IPS-18a (cell line): ENCODE data around the gene SERGEF.

Source experiments
- H3K27ac ChIP-seq: one replicate; pipeline ENCODE4 v1.5.1; 2013; ENCODE audit warnings: low read length
- H3K27me3 ChIP-seq: one replicate; pipeline ENCODE4 v1.6.1; 2013; ENCODE audit warnings: mild to moderate bottlenecking, low read length; ENCODE audit not compliant: control insufficient read depth, insufficient read depth
- H3K36me3 ChIP-seq: one replicate; pipeline ENCODE4 v1.6.1; 2013; ENCODE audit warnings: low read depth, low read length; ENCODE audit not compliant: control insufficient read depth
- H3K4me1 ChIP-seq: one replicate; pipeline ENCODE4 v1.6.1; 2013; ENCODE audit warnings: low read depth, low read length; ENCODE audit not compliant: control insufficient read depth
- H3K4me3 ChIP-seq: one replicate; pipeline ENCODE4 v1.5.1; 2013; ENCODE audit warnings: low read length
- H3K9ac ChIP-seq: one replicate; pipeline ENCODE4 v1.6.1; 2013; ENCODE audit warnings: mild to moderate bottlenecking, low read length, moderate library complexity
- H3K9me3 ChIP-seq: one replicate; pipeline ENCODE4 v1.6.1; 2013; ENCODE audit warnings: low read depth, low read length; ENCODE audit not compliant: control insufficient read depth

SERGEF gene

DNA sequence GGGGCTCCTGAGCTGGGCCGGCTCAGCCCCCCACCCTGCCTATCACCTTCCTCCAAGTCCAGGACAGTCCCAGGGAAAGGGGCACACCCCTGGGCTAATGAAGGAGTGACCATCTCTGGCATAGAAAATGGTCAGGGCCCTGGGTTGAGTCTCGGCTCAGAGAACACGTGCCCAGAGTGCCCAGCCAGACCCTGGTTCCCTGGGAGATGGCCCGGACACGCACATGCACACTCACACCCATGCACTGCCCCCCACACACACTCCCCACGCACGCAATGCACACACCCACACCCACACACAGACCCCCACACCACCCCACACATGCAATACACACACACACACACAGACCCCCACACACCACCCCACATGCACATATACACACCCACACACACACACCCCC is 249.6 kb downstream of the SERGEF start:
- H3K36me3 ChIP-seq: no peaks in the 10 kb centered on the region
- no peak overlapping the region for H3K4me3 ChIP-seq
- H3K4me1 ChIP-seq: no peaks in the 10 kb centered on the region
- no peaks in the 10 kb centered on the region for H3K9me3 ChIP-seq
- H3K9ac ChIP-seq: no peak overlapping the region
- no peaks in the 10 kb centered on the region for H3K27me3 ChIP-seq
- no peak overlapping the region for H3K27ac ChIP-seq

DNA sequence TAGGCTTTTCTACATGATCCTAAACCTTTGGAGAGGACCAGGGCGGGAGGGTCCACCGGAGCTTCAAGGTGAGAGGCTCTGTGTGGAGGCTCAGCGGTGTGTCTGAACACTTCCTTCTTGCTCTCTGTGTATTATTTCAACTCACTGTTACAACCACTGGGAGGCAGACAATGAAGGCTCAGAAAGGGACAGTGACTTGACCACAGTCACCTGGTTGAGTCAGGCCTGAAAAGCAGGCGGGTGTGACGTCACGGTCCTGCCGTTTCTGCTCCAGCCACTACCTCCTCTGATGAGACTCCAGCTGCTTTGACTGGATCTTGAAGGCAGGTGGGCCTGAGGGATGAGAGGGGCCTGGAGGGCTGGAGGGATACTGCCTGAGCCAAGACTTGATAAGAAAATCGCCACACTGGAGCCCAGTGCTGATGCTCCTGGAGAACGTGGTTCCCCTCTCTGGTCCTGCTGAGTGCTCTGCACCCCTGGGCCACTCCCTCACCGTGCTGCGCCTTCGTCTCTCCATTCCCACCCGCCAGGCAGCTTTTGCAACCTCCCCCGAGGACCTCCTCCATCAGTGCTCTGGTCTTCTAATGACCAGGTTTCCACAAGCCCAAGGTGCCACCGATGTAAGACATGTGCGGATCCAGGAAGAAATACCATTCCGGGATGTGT is 250.4 kb downstream of the SERGEF start:
- Histone ChIP-seq H3K9me3 (no peaks in the 10 kb centered on the region), H3K4me3 (no peak overlapping the region), H3K4me1 (no peaks in the 10 kb centered on the region), H3K36me3 (no peaks in the 10 kb centered on the region), H3K27me3 (no peaks in the 10 kb centered on the region), H3K9ac (no peak overlapping the region), H3K27ac (no peak overlapping the region)

- Histone ChIP-seq H3K9me3 (no peaks in the 10 kb centered on the region), H3K4me1 (no peaks in the 10 kb centered on the region), H3K27me3 (no peaks in the 10 kb centered on the region), H3K27ac (no peak overlapping the region), H3K4me3 (no peak overlapping the region), H3K36me3 (no peaks in the 10 kb centered on the region), H3K9ac (no peak overlapping the region)
Observed at GRCh38 chr11:17760102-17761029, 252.5 kb downstream of the SERGEF start.

GRCh38 chr11:17755891-17756290 is 257.0 kb downstream of the SERGEF start:
- Histone ChIP-seq H3K27ac (no peak overlapping the region), H3K4me3 (no peak overlapping the region), H3K9ac (no peak overlapping the region), H3K27me3 (no peaks in the 10 kb centered on the region), H3K36me3 (no peaks in the 10 kb centered on the region), H3K4me1 (no peaks in the 10 kb centered on the region), H3K9me3 (no peaks in the 10 kb centered on the region)

DNA sequence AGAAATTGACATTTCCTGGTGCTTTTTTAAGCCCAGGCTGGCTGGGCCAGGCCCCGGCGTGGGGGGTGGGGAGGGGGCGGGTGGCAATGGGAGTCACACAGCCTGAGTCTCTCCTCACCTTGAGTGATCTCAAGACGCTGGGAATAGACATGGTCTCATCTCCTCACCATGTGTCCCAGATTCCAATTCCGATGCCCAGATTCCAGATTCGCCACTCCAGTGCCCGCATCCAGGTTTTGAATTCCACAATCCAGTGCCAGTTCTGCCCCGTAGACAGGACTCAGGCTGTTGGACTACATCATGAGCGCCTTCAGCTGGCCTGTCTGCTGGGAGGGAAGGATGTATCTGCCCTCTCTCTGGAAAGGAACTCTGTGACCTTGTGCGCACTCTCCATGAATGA is 259.2 kb downstream of the SERGEF start:
- Histone ChIP-seq H3K9ac (no peak overlapping the region), H3K27me3 (no peaks in the 10 kb centered on the region)

DNA sequence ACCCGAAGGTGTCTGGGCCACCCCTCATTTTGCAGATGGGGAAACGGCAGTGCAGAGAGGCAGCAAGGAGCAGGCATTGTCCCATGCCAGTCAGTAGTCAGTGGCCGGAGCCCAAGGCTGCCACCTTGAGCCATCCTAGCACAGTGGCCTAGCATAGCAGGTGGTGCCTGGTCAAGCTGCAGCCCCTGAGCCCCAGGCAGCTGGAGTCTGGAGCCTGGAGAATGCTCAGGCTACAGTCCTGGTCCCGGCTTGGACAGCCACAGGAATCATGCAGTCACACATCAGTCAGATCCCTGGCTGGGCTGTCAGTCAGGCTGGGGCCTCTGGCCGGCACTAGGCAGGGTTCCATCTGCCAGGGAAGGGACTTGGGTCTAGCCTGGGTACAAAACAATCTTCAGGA is 259.7 kb downstream of the SERGEF start:
- H3K4me3 ChIP-seq: no peak overlapping the region
- no peaks in the 10 kb centered on the region for H3K4me1 ChIP-seq
- H3K27me3 ChIP-seq: no peaks in the 10 kb centered on the region
- H3K27ac ChIP-seq: no peak overlapping the region
- H3K9ac ChIP-seq: no peak overlapping the region
- no peaks in the 10 kb centered on the region for H3K9me3 ChIP-seq
- H3K36me3 ChIP-seq: no peaks in the 10 kb centered on the region

More for the DNA sequence above, 259.2 kb downstream of the SERGEF start:
- no peaks in the 10 kb centered on the region for H3K4me1 ChIP-seq
- no peaks in the 10 kb centered on the region for H3K36me3 ChIP-seq
- H3K27ac ChIP-seq: no peak overlapping the region
- no peak overlapping the region for H3K4me3 ChIP-seq
- no peaks in the 10 kb centered on the region for H3K9me3 ChIP-seq

DNA sequence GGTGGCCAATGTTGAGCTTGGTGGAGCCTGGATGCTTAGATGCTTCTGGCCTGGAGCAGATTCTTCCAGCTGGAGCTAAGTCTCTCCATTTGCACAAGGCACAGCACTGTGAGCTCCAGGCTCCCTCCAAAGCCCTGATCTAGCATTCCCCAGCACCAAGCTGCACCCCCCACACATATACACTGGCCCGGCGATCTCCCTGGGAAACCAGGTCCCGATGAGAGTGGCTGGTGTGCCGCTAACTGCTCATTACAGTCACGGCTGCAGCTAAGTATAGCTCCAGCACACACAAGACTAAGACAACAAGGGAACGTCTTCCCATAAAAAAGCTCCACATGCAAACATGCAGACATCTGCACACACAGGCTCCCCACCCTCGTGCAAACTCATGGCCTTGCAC is 260.7 kb downstream of the SERGEF start:
- no peaks in the 10 kb centered on the region for H3K9me3 ChIP-seq
- H3K27me3 ChIP-seq: no peaks in the 10 kb centered on the region
- no peak overlapping the region for H3K27ac ChIP-seq
- H3K4me1 ChIP-seq: no peaks in the 10 kb centered on the region
- no peaks in the 10 kb centered on the region for H3K36me3 ChIP-seq
- H3K4me3 ChIP-seq: no peak overlapping the region
- no peak overlapping the region for H3K9ac ChIP-seq

- Histone ChIP-seq H3K36me3 (no peaks in the 10 kb centered on the region), H3K9ac (no peak overlapping the region), H3K27me3 (no peaks in the 10 kb centered on the region)
Observed at GRCh38 chr11:17751558-17751957, 261.3 kb downstream of the SERGEF start.

DNA sequence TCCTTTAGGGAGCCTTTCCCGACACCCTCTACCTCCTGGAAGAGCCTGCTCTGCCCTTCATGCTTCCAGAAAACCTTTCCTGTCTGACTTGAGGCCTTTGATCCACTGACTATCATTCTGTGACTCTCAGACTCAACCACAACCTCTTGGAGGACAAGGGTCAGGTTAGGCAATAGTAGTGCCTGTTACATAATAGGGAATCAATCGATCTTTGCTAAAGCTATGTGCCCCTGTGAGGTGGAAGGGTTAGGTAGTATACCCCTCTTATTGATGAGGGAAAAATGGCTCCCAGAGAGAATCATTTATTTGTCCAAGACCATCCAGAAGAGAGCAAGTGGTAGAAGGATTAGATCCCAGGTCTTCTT is 262.1 kb downstream of the SERGEF start:
- no peaks in the 10 kb centered on the region for H3K36me3 ChIP-seq
- no peaks in the 10 kb centered on the region for H3K4me1 ChIP-seq
- no peaks in the 10 kb centered on the region for H3K9me3 ChIP-seq

More at GRCh38 chr11:17751558-17751957, 261.3 kb downstream of the SERGEF start:
- no peak overlapping the region for H3K4me3 ChIP-seq
- H3K4me1 ChIP-seq: no peaks in the 10 kb centered on the region
- no peak overlapping the region for H3K27ac ChIP-seq
- no peaks in the 10 kb centered on the region for H3K9me3 ChIP-seq

GRCh38 chr11:17750013-17750800 is 262.6 kb downstream of the SERGEF start:
- Histone ChIP-seq H3K4me3 (no peak overlapping the region), H3K4me1 (no peaks in the 10 kb centered on the region), H3K9me3 (no peaks in the 10 kb centered on the region), H3K27ac (no peak overlapping the region), H3K36me3 (no peaks in the 10 kb centered on the region), H3K27me3 (no peaks in the 10 kb centered on the region), H3K9ac (no peak overlapping the region)

More for the DNA sequence above, 262.1 kb downstream of the SERGEF start:
- no peak overlapping the region for H3K9ac ChIP-seq
- no peak overlapping the region for H3K4me3 ChIP-seq
- no peak overlapping the region for H3K27ac ChIP-seq
- no peaks in the 10 kb centered on the region for H3K27me3 ChIP-seq
